Right atrium auricular region (tissue), 2 donors: ENCODE measurements around the gene TRIM46. TPM values are rescaled to one million over a fixed set of nuclear protein-coding genes. Genes with fewer than 3 reads are reported as not detected.
"Not testable (repeated sequence)": the region's sequence is repeated elsewhere in the genome, so short reads cannot be mapped to it uniquely, and the experiment has no call there.

ENCODE experiments used
- DNase-seq: peaks from one replicate; pipeline ENCODE4 v3.0.0-alpha.2; 2019; ENCODE audit warnings: low spot score
- H3K27ac ChIP-seq, 2 donors: fragments of 200-600 bp; sonication (generic); 1 replicate in 1 of 2; 2 replicates in 1 of 2; pipeline ENCODE4 v1.5.1; 2016 to 2019
- H3K27me3 ChIP-seq, 2 donors: fragments of 200-600 bp; sonication (generic); one replicate each; pipeline versions ENCODE4 v1.5.1 to v1.6.0; 2017 to 2019
- H3K36me3 ChIP-seq: fragments of 200-600 bp; sonication (generic); one replicate; pipeline ENCODE4 v1.5.1; 2016
- H3K4me1 ChIP-seq, 2 donors: fragments of 200-600 bp; sonication (generic); one replicate each; pipeline versions ENCODE4 v1.5.1 to v1.6.0; 2017 to 2019
- H3K4me3 ChIP-seq, 2 donors: fragments of 200-600 bp; sonication (generic); 1 replicate in 1 of 2; 2 replicates in 1 of 2; pipeline ENCODE4 v1.5.1; 2017 to 2019; ENCODE audit warnings: mild to moderate bottlenecking in 1 of 2, moderate library complexity in 1 of 2
- H3K9me3 ChIP-seq, 2 donors: fragments of 200-600 bp; sonication (generic); one replicate each; pipeline ENCODE4 v1.5.1; 2019
- total RNA-seq, 2 donors: library from RNA; depleted of rRNA; stranded (reverse); fragments of >200 nt; gene quantifications; one replicate each; pipeline ENCODE4 v1.1.0, GENCODE V29; 2016
- TF ChIP-seq, protein P1 (sequence below), 2 donors: fragments of 200-600 bp; sonication (generic); IDR thresholded peaks; one replicate each; pipeline ENCODE4 v1.5.1; 2019; ENCODE audit warnings: antibody characterized with exemption in 2 of 2

The TRIM46 gene
- total RNA-seq, 2 donors from 2014 or later = 0.20 TPM; not detected in 1

DNA sequence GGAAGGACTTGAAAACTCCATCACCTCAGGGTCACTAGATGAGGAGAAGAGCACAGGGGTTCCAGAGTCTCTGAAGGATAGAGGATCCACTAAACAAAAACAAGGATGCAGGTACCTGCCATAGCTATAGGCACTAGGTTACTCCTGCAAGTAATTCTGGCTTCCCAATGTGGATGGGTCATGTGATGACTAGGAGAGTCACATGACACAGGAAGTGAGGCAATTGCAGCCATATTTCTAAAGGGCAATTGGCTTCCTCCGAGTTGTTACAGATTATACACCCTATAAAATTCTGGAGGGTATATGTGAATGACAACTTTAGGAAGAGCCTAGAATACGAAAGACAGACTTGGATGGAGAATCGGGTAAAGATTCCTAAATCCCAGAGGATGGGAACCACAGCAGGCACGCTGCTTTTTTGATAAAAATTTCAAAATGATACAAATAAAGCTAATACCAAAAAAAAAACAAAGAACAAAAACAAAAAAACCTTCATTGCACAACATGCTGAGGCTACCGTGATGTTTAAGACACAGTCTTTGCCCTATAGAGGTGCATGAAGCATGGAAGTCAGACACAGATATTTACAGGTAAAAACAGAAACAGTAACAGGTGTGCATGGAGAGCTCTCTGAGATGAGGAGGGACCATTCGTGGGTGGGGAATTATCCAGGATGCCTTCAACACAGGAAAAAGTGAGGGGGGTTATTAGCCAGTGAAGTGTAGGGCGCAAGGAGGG, 45.4 kb downstream of the TRIM46 start:
- no peak overlapping the region for H3K27ac ChIP-seq
- H3K9me3 ChIP-seq = no peaks in the 10 kb centered on the region
- H3K36me3 ChIP-seq = no peaks in the 10 kb centered on the region
- DNase-seq = no peak
- H3K4me3 ChIP-seq = no peak overlapping the region
- H3K4me1 ChIP-seq = peaks cover 0 to 4% of the 10 kb centered on the region in 2 donors
- no peaks in the 10 kb centered on the region for H3K27me3 ChIP-seq
- TF ChIP-seq, protein P1, sequence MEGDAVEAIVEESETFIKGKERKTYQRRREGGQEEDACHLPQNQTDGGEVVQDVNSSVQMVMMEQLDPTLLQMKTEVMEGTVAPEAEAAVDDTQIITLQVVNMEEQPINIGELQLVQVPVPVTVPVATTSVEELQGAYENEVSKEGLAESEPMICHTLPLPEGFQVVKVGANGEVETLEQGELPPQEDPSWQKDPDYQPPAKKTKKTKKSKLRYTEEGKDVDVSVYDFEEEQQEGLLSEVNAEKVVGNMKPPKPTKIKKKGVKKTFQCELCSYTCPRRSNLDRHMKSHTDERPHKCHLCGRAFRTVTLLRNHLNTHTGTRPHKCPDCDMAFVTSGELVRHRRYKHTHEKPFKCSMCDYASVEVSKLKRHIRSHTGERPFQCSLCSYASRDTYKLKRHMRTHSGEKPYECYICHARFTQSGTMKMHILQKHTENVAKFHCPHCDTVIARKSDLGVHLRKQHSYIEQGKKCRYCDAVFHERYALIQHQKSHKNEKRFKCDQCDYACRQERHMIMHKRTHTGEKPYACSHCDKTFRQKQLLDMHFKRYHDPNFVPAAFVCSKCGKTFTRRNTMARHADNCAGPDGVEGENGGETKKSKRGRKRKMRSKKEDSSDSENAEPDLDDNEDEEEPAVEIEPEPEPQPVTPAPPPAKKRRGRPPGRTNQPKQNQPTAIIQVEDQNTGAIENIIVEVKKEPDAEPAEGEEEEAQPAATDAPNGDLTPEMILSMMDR (IDR thresholded peaks at IDR 0.05) = no peak

- no peak overlapping the region for H3K27ac ChIP-seq
- peaks cover 0 to 4% of the 10 kb centered on the region in 2 donors for H3K4me1 ChIP-seq
- H3K36me3 ChIP-seq = no peaks in the 10 kb centered on the region
- no peaks in the 10 kb centered on the region for H3K9me3 ChIP-seq
- H3K4me3 ChIP-seq = no peak overlapping the region
- TF ChIP-seq, protein P1 (IDR thresholded peaks at IDR 0.05) = no peak
- DNase-seq = no peak
- no peaks in the 10 kb centered on the region for H3K27me3 ChIP-seq
These were observed 46.0 kb downstream of the TRIM46 start for GRCh38 chr1:155219592-155220031.

- DNase-seq, H3K9me3 ChIP-seq, H3K4me1 ChIP-seq, H3K27ac ChIP-seq, H3K4me3 ChIP-seq, H3K27me3 ChIP-seq, H3K36me3 ChIP-seq: not testable (repeated sequence)
These were observed 46.7 kb downstream of the TRIM46 start for GRCh38 chr1:155220211-155220965.

DNA sequence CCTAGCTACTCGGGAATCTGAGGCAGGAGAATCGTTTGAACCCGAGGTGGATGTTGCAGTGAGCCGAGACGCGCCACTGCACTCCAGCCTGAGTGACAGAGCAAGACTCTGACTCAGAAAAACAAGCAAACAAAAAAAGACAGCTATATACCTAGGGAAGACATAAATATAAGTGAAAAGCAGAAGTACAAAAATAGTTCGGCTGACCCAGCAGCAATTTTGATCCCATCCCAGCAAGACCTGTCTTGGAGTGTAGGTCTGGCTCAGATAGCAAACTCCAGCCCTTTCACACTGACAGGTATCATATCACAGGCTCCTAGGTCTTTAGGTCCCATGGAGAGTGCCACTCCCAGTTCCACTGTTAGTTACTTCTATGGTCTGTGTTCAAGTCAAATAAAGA, 49.4 kb downstream of the TRIM46 start:
- Histone ChIP-seq H3K4me3 (no peak overlapping the region), H3K27ac (no peak overlapping the region), H3K9me3 (no peaks in the 10 kb centered on the region), H3K27me3 (no peaks in the 10 kb centered on the region), H3K4me1 (peaks cover 0 to 16% of the 10 kb centered on the region in 2 donors), H3K36me3 (no peaks in the 10 kb centered on the region)
- TF ChIP-seq, protein P1 (IDR thresholded peaks at IDR 0.05) = no peak
- no peak for DNase-seq

- not testable (repeated sequence) for H3K9me3 ChIP-seq, H3K36me3 ChIP-seq, H3K27me3 ChIP-seq, H3K4me3 ChIP-seq, DNase-seq, H3K27ac ChIP-seq
- peaks cover 0 to 14% of the 10 kb centered on the region in 2 donors for H3K4me1 ChIP-seq
These were observed 51.7 kb downstream of the TRIM46 start for GRCh38 chr1:155225404-155225759.

- Histone ChIP-seq H3K27me3 (no peaks in the 10 kb centered on the region), H3K27ac (peak overlapping the region; percentile 84 to 88), H3K36me3 (no peaks in the 10 kb centered on the region), H3K4me1 (peaks cover 0 to 14% of the 10 kb centered on the region in 2 donors), H3K4me3 (peak overlapping the region; percentile 61 to 63), H3K9me3 (no peaks in the 10 kb centered on the region)
- TF ChIP-seq, protein P1 (IDR thresholded peaks at IDR 0.05) = peak; percentile 30 to 66
- DNase-seq = peak; percentile 87
These were observed 52.7 kb downstream of the TRIM46 start for GRCh38 chr1:155226188-155226909.
